NCI-H526 treated with DMSO at 0.1 percent for 48 hours (cell line): ENCODE measurements around the gene DNASE1.
A peak's percentile ranks its signal among the peaks of the same experiment; 100 is the strongest.

Source experiments
- DNase-seq: peaks from one replicate; lab custom pipeline; 2025; lab: John Stamatoyannopoulos, UW

Gene DNASE1

GRCh38 chr16:3664187-3664896 is 9.9 kb downstream of the DNASE1 start:
- no peak for DNase-seq

GRCh38 chr16:3665508-3665907 is 11.0 kb downstream of the DNASE1 start:
- DNase-seq, result no peak

GRCh38 chr16:3668626-3669025 is 14.1 kb downstream of the DNASE1 start:
- no peak for DNase-seq

- no peak for DNase-seq
These were observed 14.6 kb downstream of the DNASE1 start for GRCh38 chr16:3669082-3669481.

- no peak for DNase-seq
These were observed 16.2 kb downstream of the DNASE1 start for GRCh38 chr16:3670711-3671110.

- no peak for DNase-seq
These were observed 16.9 kb downstream of the DNASE1 start for GRCh38 chr16:3671424-3671823.

- no peak for DNase-seq
These were observed 18.1 kb downstream of the DNASE1 start for GRCh38 chr16:3672571-3673041.

GRCh38 chr16:3673201-3673600 is 18.7 kb downstream of the DNASE1 start:
- no peak for DNase-seq

- DNase-seq, result no peak
These were observed 19.3 kb downstream of the DNASE1 start for GRCh38 chr16:3673676-3674377.

- DNase-seq, result no peak
These were observed 20.2 kb downstream of the DNASE1 start for GRCh38 chr16:3674513-3675295.

GRCh38 chr16:3675601-3676130 is 21.2 kb downstream of the DNASE1 start:
- no peak for DNase-seq

- peak; percentile 16 for DNase-seq
These were observed 23.5 kb downstream of the DNASE1 start for GRCh38 chr16:3677994-3678393.

- DNase-seq, result no peak
These were observed 26.7 kb downstream of the DNASE1 start for GRCh38 chr16:3681206-3681605.

- no peak for DNase-seq
These were observed 32.5 kb downstream of the DNASE1 start for GRCh38 chr16:3687021-3687420.

GRCh38 chr16:3687792-3688191 is 33.3 kb downstream of the DNASE1 start:
- no peak for DNase-seq

GRCh38 chr16:3689731-3690130 is 35.2 kb downstream of the DNASE1 start:
- no peak for DNase-seq

GRCh38 chr16:3690470-3690928 is 36.0 kb downstream of the DNASE1 start:
- peak; percentile 22 for DNase-seq

GRCh38 chr16:3690980-3691720 is 36.7 kb downstream of the DNASE1 start:
- DNase-seq, result no peak

GRCh38 chr16:3691761-3692160 is 37.3 kb downstream of the DNASE1 start:
- no peak for DNase-seq

- no peak for DNase-seq
These were observed 39.6 kb downstream of the DNASE1 start for GRCh38 chr16:3694051-3694450.

- DNase-seq, result peak; percentile 36
These were observed 41.3 kb downstream of the DNASE1 start for GRCh38 chr16:3695610-3696369.
